ENCODE results near the gene GRIK2.

The GRIK2 gene

GRCh38 chr6:101484781-101485180 is 91.3 kb downstream of the GRIK2 start:
- Mint-ChIP-seq H3K36me3 (ENCODE audit: insufficient read depth) (no peaks in the 10 kb centered on the region), H3K27ac (ENCODE audit: low read depth) (no peak overlapping the region), H3K4me1 (no peaks in the 10 kb centered on the region), H3K9me3 (peaks cover 4% of the 10 kb centered on the region), H3K27me3 (no peaks in the 10 kb centered on the region), H3K4me3 (no peak overlapping the region)
- DNase-seq (ENCODE audit: low spot score in 2 of 2) (no peak), ATAC-seq (replicated peaks; ENCODE audit: extremely low read depth, poor library complexity, severe bottlenecking) (no peak)

- no peak overlapping the region for H3K4me3 Mint-ChIP-seq
- H3K9me3 Mint-ChIP-seq = peaks cover 4% of the 10 kb centered on the region
- H3K27me3 Mint-ChIP-seq = no peaks in the 10 kb centered on the region
- no peaks in the 10 kb centered on the region for H3K36me3 Mint-ChIP-seq (ENCODE audit: insufficient read depth)
- no peaks in the 10 kb centered on the region for H3K4me1 Mint-ChIP-seq
- DNase-seq (ENCODE audit: low spot score in 2 of 2) = no peak
- no peak overlapping the region for H3K27ac Mint-ChIP-seq (ENCODE audit: low read depth)
- ATAC-seq (replicated peaks; ENCODE audit: extremely low read depth, poor library complexity, severe bottlenecking) = no peak
Measured at GRCh38 chr6:101486124-101486523, 92.6 kb downstream of the GRIK2 start.

DNA sequence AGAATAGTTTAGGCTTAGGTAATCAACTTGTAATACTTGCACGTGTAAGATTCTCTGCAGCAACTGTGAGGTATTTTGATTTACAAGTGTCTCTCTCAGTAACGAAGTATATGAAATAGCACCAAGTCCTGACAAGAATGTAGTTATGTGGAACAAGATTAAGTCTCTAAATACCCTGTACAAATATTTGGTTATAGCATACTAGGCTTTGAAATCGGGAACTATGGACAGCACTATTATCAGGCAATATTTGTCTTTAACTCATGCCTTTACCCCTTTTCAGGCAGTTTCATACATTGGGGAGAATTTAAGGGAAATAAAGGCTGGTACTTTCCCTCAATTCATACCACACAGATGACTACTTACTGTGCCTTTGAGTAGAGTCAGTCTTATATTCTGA is 93.2 kb downstream of the GRIK2 start:
- ATAC-seq (replicated peaks; ENCODE audit: extremely low read depth, poor library complexity, severe bottlenecking) (no peak), DNase-seq (ENCODE audit: low spot score in 2 of 2) (no peak)
- H3K9me3 Mint-ChIP-seq = peaks cover 4% of the 10 kb centered on the region
- H3K36me3 Mint-ChIP-seq (ENCODE audit: insufficient read depth) = no peaks in the 10 kb centered on the region
- H3K4me3 Mint-ChIP-seq = no peak overlapping the region
- H3K4me1 Mint-ChIP-seq = no peaks in the 10 kb centered on the region
- H3K27ac Mint-ChIP-seq (ENCODE audit: low read depth) = no peak overlapping the region
- no peaks in the 10 kb centered on the region for H3K27me3 Mint-ChIP-seq

GRCh38 chr6:101489456-101489855 is 95.9 kb downstream of the GRIK2 start:
- H3K36me3 Mint-ChIP-seq (ENCODE audit: insufficient read depth) = no peaks in the 10 kb centered on the region
- no peak for ATAC-seq (replicated peaks; ENCODE audit: extremely low read depth, poor library complexity, severe bottlenecking)
- no peak overlapping the region for H3K27ac Mint-ChIP-seq (ENCODE audit: low read depth)
- H3K4me3 Mint-ChIP-seq = no peak overlapping the region
- no peak for DNase-seq (ENCODE audit: low spot score in 2 of 2)
- H3K27me3 Mint-ChIP-seq = no peaks in the 10 kb centered on the region
- H3K9me3 Mint-ChIP-seq = peaks cover 10% of the 10 kb centered on the region
- H3K4me1 Mint-ChIP-seq = no peaks in the 10 kb centered on the region

GRCh38 chr6:101490857-101491256 is 97.3 kb downstream of the GRIK2 start:
- Mint-ChIP-seq H3K4me3 (no peak overlapping the region), H3K4me1 (no peaks in the 10 kb centered on the region), H3K9me3 (peaks cover 6% of the 10 kb centered on the region), H3K27me3 (no peaks in the 10 kb centered on the region), H3K36me3 (ENCODE audit: insufficient read depth) (no peaks in the 10 kb centered on the region), H3K27ac (ENCODE audit: low read depth) (no peak overlapping the region)
- ATAC-seq (replicated peaks; ENCODE audit: extremely low read depth, poor library complexity, severe bottlenecking) (no peak), DNase-seq (ENCODE audit: low spot score in 2 of 2) (no peak)

GRCh38 chr6:101502818-101503217 is 109.3 kb downstream of the GRIK2 start:
- DNase-seq (ENCODE audit: low spot score in 2 of 2) (no peak), ATAC-seq (replicated peaks; ENCODE audit: extremely low read depth, poor library complexity, severe bottlenecking) (no peak)
- H3K27ac Mint-ChIP-seq (ENCODE audit: low read depth) = no peak overlapping the region
- no peaks in the 10 kb centered on the region for H3K9me3 Mint-ChIP-seq
- no peaks in the 10 kb centered on the region for H3K4me1 Mint-ChIP-seq
- no peaks in the 10 kb centered on the region for H3K27me3 Mint-ChIP-seq
- no peak overlapping the region for H3K4me3 Mint-ChIP-seq
- H3K36me3 Mint-ChIP-seq (ENCODE audit: insufficient read depth) = no peaks in the 10 kb centered on the region

DNA sequence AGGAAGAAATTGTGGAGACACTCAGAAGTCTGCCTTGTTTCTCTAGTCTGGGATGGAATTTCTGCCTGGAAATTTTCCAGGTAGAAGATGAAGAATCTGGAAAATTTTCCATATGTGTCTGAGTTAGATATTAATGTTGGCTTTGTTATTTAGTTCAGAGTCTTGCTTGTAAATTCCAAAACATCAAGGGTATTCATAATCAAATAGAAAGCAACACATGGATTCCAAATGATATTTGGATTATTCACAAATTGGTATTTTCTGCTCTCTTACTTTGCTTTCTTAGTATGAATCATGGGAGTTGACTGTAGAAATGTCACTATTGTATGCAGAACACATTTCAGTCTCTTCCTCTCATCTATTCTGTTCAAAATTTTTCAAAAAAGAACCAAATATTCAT is 116.0 kb downstream of the GRIK2 start:
- no peaks in the 10 kb centered on the region for H3K36me3 Mint-ChIP-seq (ENCODE audit: insufficient read depth)
- ATAC-seq (replicated peaks; ENCODE audit: extremely low read depth, poor library complexity, severe bottlenecking) = no peak
- no peak overlapping the region for H3K4me3 Mint-ChIP-seq
- no peaks in the 10 kb centered on the region for H3K27me3 Mint-ChIP-seq
- DNase-seq (ENCODE audit: low spot score in 2 of 2) = no peak
- H3K4me1 Mint-ChIP-seq = no peaks in the 10 kb centered on the region
- peaks cover 5% of the 10 kb centered on the region for H3K9me3 Mint-ChIP-seq
- H3K27ac Mint-ChIP-seq (ENCODE audit: low read depth) = no peak overlapping the region

- H3K4me1 Mint-ChIP-seq = no peaks in the 10 kb centered on the region
- H3K9me3 Mint-ChIP-seq = peaks cover 5% of the 10 kb centered on the region
- no peaks in the 10 kb centered on the region for H3K27me3 Mint-ChIP-seq
- ATAC-seq (replicated peaks; ENCODE audit: extremely low read depth, poor library complexity, severe bottlenecking) = no peak
- H3K4me3 Mint-ChIP-seq = no peak overlapping the region
- no peaks in the 10 kb centered on the region for H3K36me3 Mint-ChIP-seq (ENCODE audit: insufficient read depth)
- no peak overlapping the region for H3K27ac Mint-ChIP-seq (ENCODE audit: low read depth)
- no peak for DNase-seq (ENCODE audit: low spot score in 2 of 2)
Measured at GRCh38 chr6:101513181-101513580, 119.7 kb downstream of the GRIK2 start.

GRCh38 chr6:101516578-101516977 is 123.1 kb downstream of the GRIK2 start:
- no peak for DNase-seq (ENCODE audit: low spot score in 2 of 2)
- H3K4me3 Mint-ChIP-seq = no peak overlapping the region
- H3K27me3 Mint-ChIP-seq = no peaks in the 10 kb centered on the region
- no peaks in the 10 kb centered on the region for H3K4me1 Mint-ChIP-seq
- no peak for ATAC-seq (replicated peaks; ENCODE audit: extremely low read depth, poor library complexity, severe bottlenecking)
- H3K27ac Mint-ChIP-seq (ENCODE audit: low read depth) = no peak overlapping the region
- H3K36me3 Mint-ChIP-seq (ENCODE audit: insufficient read depth) = no peaks in the 10 kb centered on the region
- no peaks in the 10 kb centered on the region for H3K9me3 Mint-ChIP-seq

DNA sequence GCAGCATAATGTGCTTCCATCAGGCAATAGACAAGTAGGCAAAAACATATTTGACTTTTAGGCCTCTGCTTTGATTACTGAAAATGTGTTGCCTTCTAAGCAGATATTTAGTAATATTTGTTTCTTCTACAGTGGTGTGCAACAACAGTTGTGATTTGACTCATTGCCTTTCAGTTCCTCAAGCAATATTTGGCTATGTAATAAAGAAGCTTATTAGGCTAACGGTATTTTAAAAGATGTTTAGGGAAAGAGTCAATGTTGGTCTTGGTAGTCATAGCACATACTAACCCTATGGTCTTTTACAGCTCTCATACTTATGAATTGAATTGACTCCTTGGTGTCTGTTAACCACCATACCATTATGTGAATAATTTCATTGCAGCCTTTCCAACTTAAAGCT is 124.1 kb downstream of the GRIK2 start:
- Mint-ChIP-seq H3K9me3 (peaks cover 4% of the 10 kb centered on the region), H3K27ac (ENCODE audit: low read depth) (no peak overlapping the region), H3K4me1 (no peaks in the 10 kb centered on the region), H3K4me3 (no peak overlapping the region), H3K27me3 (no peaks in the 10 kb centered on the region), H3K36me3 (ENCODE audit: insufficient read depth) (no peaks in the 10 kb centered on the region)
- ATAC-seq (replicated peaks; ENCODE audit: extremely low read depth, poor library complexity, severe bottlenecking) = no peak
- no peak for DNase-seq (ENCODE audit: low spot score in 2 of 2)

- no peak for ATAC-seq (replicated peaks; ENCODE audit: extremely low read depth, poor library complexity, severe bottlenecking)
- no peaks in the 10 kb centered on the region for H3K36me3 Mint-ChIP-seq (ENCODE audit: insufficient read depth)
- DNase-seq (ENCODE audit: low spot score in 2 of 2) = no peak
- H3K4me3 Mint-ChIP-seq = no peak overlapping the region
- H3K27me3 Mint-ChIP-seq = no peaks in the 10 kb centered on the region
- no peak overlapping the region for H3K27ac Mint-ChIP-seq (ENCODE audit: low read depth)
- H3K9me3 Mint-ChIP-seq = peaks cover 4% of the 10 kb centered on the region
- H3K4me1 Mint-ChIP-seq = no peaks in the 10 kb centered on the region
Measured at GRCh38 chr6:101522254-101522653, 128.7 kb downstream of the GRIK2 start.

DNA sequence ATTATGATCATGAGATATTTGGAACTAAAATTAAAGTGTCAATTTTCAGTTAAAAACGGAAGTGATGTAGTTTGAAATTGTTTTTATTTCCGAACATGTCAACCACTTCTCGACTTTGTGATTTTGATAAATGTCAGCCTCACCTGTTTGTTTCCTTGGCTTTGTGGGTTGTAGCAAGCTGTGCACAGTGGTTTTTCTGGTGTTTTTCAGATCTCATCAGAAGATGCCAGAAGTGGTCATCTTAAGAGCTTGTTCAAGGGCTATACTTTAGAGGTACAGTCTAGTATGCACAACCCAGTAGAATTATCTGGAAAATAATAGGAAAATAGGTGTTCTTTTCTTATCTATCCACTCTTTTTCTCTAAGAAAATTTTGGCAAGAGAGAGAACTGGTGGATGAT is 134.0 kb downstream of the GRIK2 start:
- H3K9me3 Mint-ChIP-seq = no peaks in the 10 kb centered on the region
- ATAC-seq (replicated peaks; ENCODE audit: extremely low read depth, poor library complexity, severe bottlenecking) (no peak), DNase-seq (ENCODE audit: low spot score in 2 of 2) (no peak)
- H3K27me3 Mint-ChIP-seq = no peaks in the 10 kb centered on the region
- H3K36me3 Mint-ChIP-seq (ENCODE audit: insufficient read depth) = no peaks in the 10 kb centered on the region
- no peak overlapping the region for H3K27ac Mint-ChIP-seq (ENCODE audit: low read depth)
- H3K4me1 Mint-ChIP-seq = no peaks in the 10 kb centered on the region
- H3K4me3 Mint-ChIP-seq = no peak overlapping the region

- H3K27me3 Mint-ChIP-seq = no peaks in the 10 kb centered on the region
- no peak for ATAC-seq (replicated peaks; ENCODE audit: extremely low read depth, poor library complexity, severe bottlenecking)
- H3K36me3 Mint-ChIP-seq (ENCODE audit: insufficient read depth) = no peaks in the 10 kb centered on the region
- H3K9me3 Mint-ChIP-seq = no peaks in the 10 kb centered on the region
- no peak overlapping the region for H3K4me3 Mint-ChIP-seq
- no peak overlapping the region for H3K27ac Mint-ChIP-seq (ENCODE audit: low read depth)
- DNase-seq (ENCODE audit: low spot score in 2 of 2) = no peak
- no peaks in the 10 kb centered on the region for H3K4me1 Mint-ChIP-seq
Measured at GRCh38 chr6:101528801-101529200, 135.3 kb downstream of the GRIK2 start.

DNA sequence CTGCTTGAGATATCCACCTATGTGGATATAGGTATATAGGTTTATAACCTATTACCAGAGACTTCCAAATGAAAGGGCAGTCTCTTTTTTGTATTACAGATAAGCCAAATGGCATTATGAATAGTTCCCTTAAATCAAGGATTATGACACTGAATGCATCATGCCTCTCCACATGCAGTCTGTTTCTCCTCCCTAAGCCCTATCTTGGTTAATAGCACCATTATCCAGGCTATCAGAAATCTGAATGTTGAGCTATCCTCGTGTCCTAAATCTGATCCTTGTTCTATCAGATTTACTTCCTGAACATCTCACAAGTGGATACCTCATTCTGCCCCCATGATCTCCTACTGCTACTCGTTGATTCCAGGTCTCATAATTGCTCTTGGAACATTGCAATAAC is 138.0 kb downstream of the GRIK2 start:
- no peaks in the 10 kb centered on the region for H3K9me3 Mint-ChIP-seq
- no peak for ATAC-seq (replicated peaks; ENCODE audit: extremely low read depth, poor library complexity, severe bottlenecking)
- H3K27me3 Mint-ChIP-seq = no peaks in the 10 kb centered on the region
- no peaks in the 10 kb centered on the region for H3K4me1 Mint-ChIP-seq
- DNase-seq (ENCODE audit: low spot score in 2 of 2) = no peak
- H3K4me3 Mint-ChIP-seq = no peak overlapping the region
- no peak overlapping the region for H3K27ac Mint-ChIP-seq (ENCODE audit: low read depth)
- H3K36me3 Mint-ChIP-seq (ENCODE audit: insufficient read depth) = no peaks in the 10 kb centered on the region
